Measurements from ENCODE around the gene RGS19. TPM values are rescaled to one million over a fixed set of nuclear protein-coding genes. Genes with fewer than 3 reads are reported as not detected.

Gene RGS19
- total RNA-seq, 8 experiments from 2014 or later: 0.92 to 8.8 (median 3.3) TPM

Other genes starting within 250 kb of the RGS19 start
- 10 to 100 TPM in 5 of 8 experiments, 1 to 10 TPM in 3; 2.2 to 23.5 (median 16.2) TPM for gene ZBTB46, start 248.3 kb downstream of the RGS19 start, total RNA-seq
- under 1 TPM in 1 of 8 experiments, not detected in 7; 0.60 TPM for gene ABHD16B, start 218.0 kb downstream of the RGS19 start, total RNA-seq
- gene TPD52L2, start 214.2 kb downstream of the RGS19 start, total RNA-seq: 100 to 1,000 TPM in 1 of 8 experiments, 10 to 100 TPM in 7; 41.3 to 108 (median 70.4) TPM
- gene DNAJC5, start 184.4 kb downstream of the RGS19 start, total RNA-seq: 10 to 100 TPM; 31.7 to 80.7 (median 41.5) TPM
- gene UCKL1, start 123.1 kb downstream of the RGS19 start, total RNA-seq: 10 to 100 TPM; 15.5 to 59.3 (median 24.6) TPM
- gene ZNF512B, start 109.6 kb downstream of the RGS19 start, total RNA-seq: 10 to 100 TPM in 7 of 8 experiments, 1 to 10 TPM in 1; 9.3 to 27.9 (median 16.3) TPM
- 1 to 10 TPM in 7 of 8 experiments, under 1 TPM in 1; 0.51 to 9.5 (median 6.1) TPM for gene SAMD10, start 99.9 kb downstream of the RGS19 start, total RNA-seq
- 10 to 100 TPM; 38.2 to 97.9 (median 64.2) TPM for gene PRPF6, start 98.4 kb downstream of the RGS19 start, total RNA-seq
- 1 to 10 TPM in 4 of 8 experiments, under 1 TPM in 4; 0.61 to 2.5 (median 1.0) TPM for gene C20orf204, start 43.3 kb downstream of the RGS19 start, total RNA-seq
- gene SOX18, start 29.9 kb downstream of the RGS19 start, total RNA-seq: under 1 TPM in 6 of 8 experiments, not detected in 2; 0.05 to 0.54 (median 0.21) TPM
- 10 to 100 TPM; 22.4 to 70.3 (median 37.1) TPM for gene TCEA2, start 16.3 kb downstream of the RGS19 start, total RNA-seq
- gene OPRL1, start 564 bp upstream of the RGS19 start, total RNA-seq: 1 to 10 TPM in 4 of 8 experiments, under 1 TPM in 4; 0.15 to 3.1 (median 1.5) TPM
- under 1 TPM in 2 of 8 experiments, not detected in 6; 0.52 to 0.76 TPM for gene LKAAEAR1, start 4.9 kb upstream of the RGS19 start, total RNA-seq
- 1 to 10 TPM in 1 of 8 experiments, under 1 TPM in 3, not detected in 4; 0.11 to 1.3 (median 0.48) TPM for gene NPBWR2, start 28.0 kb upstream of the RGS19 start, total RNA-seq
- 10 to 100 TPM in 4 of 8 experiments, 1 to 10 TPM in 1, under 1 TPM in 3; 0.10 to 42.7 (median 14.0) TPM for gene MYT1, start 84.9 kb upstream of the RGS19 start, total RNA-seq
- gene PCMTD2, start 176.2 kb upstream of the RGS19 start, total RNA-seq: 10 to 100 TPM; 24.1 to 68.5 (median 32.7) TPM